Activated naive CD4-positive, alpha-beta T cell treated with anti-CD3 and anti-CD28 coated beads, Interleukin-2, amount 10 ng/mL, durations not matched to agents 7 days and 5 days (primary cell): Measurements from ENCODE around the gene RHOB.
"Not testable (repeated sequence)": the region's sequence is repeated elsewhere in the genome, so short reads cannot be mapped to it uniquely, and the experiment has no call there.

ENCODE experiments used
- CTCF ChIA-PET: fragments of 350-600 bp; sonication (Branson Sonifier 250); formaldehyde crosslinking; loops from one replicate; lab custom pipeline; 2021; ENCODE audit warnings: antibody characterized with exemption; lab: Charles Lee
- DNase-seq: peaks from one replicate; pipeline ENCODE4 v3.0.0-alpha.2; 2020
- H3K27ac Mint-ChIP-seq: one replicate; pipeline ENCODE4 v1.8.0; 2021; ENCODE audit warnings: mild to moderate bottlenecking, moderate library complexity, mixed read lengths
- H3K27me3 Mint-ChIP-seq: one replicate; pipeline ENCODE4 v1.8.0; 2021; ENCODE audit warnings: mild to moderate bottlenecking, mixed read lengths
- H3K36me3 Mint-ChIP-seq: one replicate; pipeline ENCODE4 v1.8.0; 2021; ENCODE audit warnings: mixed read lengths
- H3K4me1 Mint-ChIP-seq: one replicate; pipeline ENCODE4 v1.8.0; 2021; ENCODE audit warnings: mixed read lengths
- H3K4me3 Mint-ChIP-seq: one replicate; pipeline ENCODE4 v1.8.0; 2021; ENCODE audit warnings: mild to moderate bottlenecking, moderate library complexity, mixed read lengths
- H3K9me3 Mint-ChIP-seq: one replicate; pipeline ENCODE4 v1.8.0; 2021; ENCODE audit warnings: mixed read lengths

The RHOB gene

GRCh38 chr2:20434588-20435294 is 12.1 kb upstream of the RHOB start:
- CTCF ChIA-PET, result interaction anchor here (1.3 to 4.5 kb wide), 2 partner anchors 24 to 209 kb away, joined by 3 to 16 read pairs; no protein-coding TSS in a partner anchor
- no peak overlapping the region for H3K27ac Mint-ChIP-seq
- no peaks in the 10 kb centered on the region for H3K36me3 Mint-ChIP-seq
- no peak for DNase-seq
- H3K4me1 Mint-ChIP-seq, result no peaks in the 10 kb centered on the region
- H3K9me3 Mint-ChIP-seq, result no peaks in the 10 kb centered on the region
- no peak overlapping the region for H3K4me3 Mint-ChIP-seq
- peaks cover 47% of the 10 kb centered on the region for H3K27me3 Mint-ChIP-seq

- H3K4me3 Mint-ChIP-seq, H3K9me3 Mint-ChIP-seq, H3K36me3 Mint-ChIP-seq, DNase-seq, H3K27ac Mint-ChIP-seq, H3K4me1 Mint-ChIP-seq: not testable (repeated sequence)
- H3K27me3 Mint-ChIP-seq, result peaks cover 53% of the 10 kb centered on the region
- CTCF ChIA-PET, result interaction anchor here (1.3 to 4.5 kb wide), 2 partner anchors 24 to 208 kb away, joined by 3 to 16 read pairs; no protein-coding TSS in a partner anchor
Observed at GRCh38 chr2:20435456-20435855, 11.4 kb upstream of the RHOB start.

GRCh38 chr2:20436716-20437470 is 10.0 kb upstream of the RHOB start:
- no peak for DNase-seq

GRCh38 chr2:20438334-20439192 is 8.3 kb upstream of the RHOB start:
- H3K27ac Mint-ChIP-seq, result no peak overlapping the region
- H3K27me3 Mint-ChIP-seq, result peaks cover 54% of the 10 kb centered on the region
- no peak overlapping the region for H3K4me3 Mint-ChIP-seq
- H3K36me3 Mint-ChIP-seq, result no peaks in the 10 kb centered on the region
- H3K9me3 Mint-ChIP-seq, result no peaks in the 10 kb centered on the region
- CTCF ChIA-PET, result interaction anchor here (0.6 to 6.1 kb wide), 4 partner anchors 19 to 204 kb away, joined by 3 to 65 read pairs (median 14); no protein-coding TSS in a partner anchor
- no peak for DNase-seq
- H3K4me1 Mint-ChIP-seq, result no peaks in the 10 kb centered on the region

More at GRCh38 chr2:20436716-20437470, 10.0 kb upstream of the RHOB start:
- H3K4me3 Mint-ChIP-seq, result no peak overlapping the region
- no peaks in the 10 kb centered on the region for H3K36me3 Mint-ChIP-seq
- peaks cover 56% of the 10 kb centered on the region for H3K27me3 Mint-ChIP-seq
- CTCF ChIA-PET, result interaction anchor here (0.8 to 6.1 kb wide), 5 partner anchors 14 to 224 kb away, joined by 4 to 65 read pairs (median 5); no protein-coding TSS in a partner anchor
- H3K27ac Mint-ChIP-seq, result no peak overlapping the region
- no peaks in the 10 kb centered on the region for H3K4me1 Mint-ChIP-seq
- H3K9me3 Mint-ChIP-seq, result no peaks in the 10 kb centered on the region

- H3K9me3 Mint-ChIP-seq, result no peaks in the 10 kb centered on the region
- DNase-seq, result no peak
Observed at GRCh38 chr2:20439193-20439475, 7.7 kb upstream of the RHOB start.

GRCh38 chr2:20439503-20439902 is 7.4 kb upstream of the RHOB start:
- CTCF ChIA-PET, result interaction anchor here (0.6 to 6.1 kb wide), 6 partner anchors 15 to 223 kb away, joined by 3 to 65 read pairs (median 4); no protein-coding TSS in a partner anchor
- Mint-ChIP-seq H3K27ac (no peak overlapping the region), H3K27me3 (peaks cover 60% of the 10 kb centered on the region), H3K36me3 (no peaks in the 10 kb centered on the region), H3K4me1 (no peaks in the 10 kb centered on the region), H3K9me3 (no peaks in the 10 kb centered on the region), H3K4me3 (no peak overlapping the region)
- DNase-seq, result no peak

More at GRCh38 chr2:20439193-20439475, 7.7 kb upstream of the RHOB start:
- CTCF ChIA-PET, result interaction anchor here (0.6 to 6.1 kb wide), 5 partner anchors 15 to 203 kb away, joined by 3 to 65 read pairs (median 5); no protein-coding TSS in a partner anchor
- Mint-ChIP-seq H3K27me3 (peaks cover 59% of the 10 kb centered on the region), H3K4me3 (no peak overlapping the region), H3K4me1 (no peaks in the 10 kb centered on the region), H3K27ac (no peak overlapping the region), H3K36me3 (no peaks in the 10 kb centered on the region)

DNA sequence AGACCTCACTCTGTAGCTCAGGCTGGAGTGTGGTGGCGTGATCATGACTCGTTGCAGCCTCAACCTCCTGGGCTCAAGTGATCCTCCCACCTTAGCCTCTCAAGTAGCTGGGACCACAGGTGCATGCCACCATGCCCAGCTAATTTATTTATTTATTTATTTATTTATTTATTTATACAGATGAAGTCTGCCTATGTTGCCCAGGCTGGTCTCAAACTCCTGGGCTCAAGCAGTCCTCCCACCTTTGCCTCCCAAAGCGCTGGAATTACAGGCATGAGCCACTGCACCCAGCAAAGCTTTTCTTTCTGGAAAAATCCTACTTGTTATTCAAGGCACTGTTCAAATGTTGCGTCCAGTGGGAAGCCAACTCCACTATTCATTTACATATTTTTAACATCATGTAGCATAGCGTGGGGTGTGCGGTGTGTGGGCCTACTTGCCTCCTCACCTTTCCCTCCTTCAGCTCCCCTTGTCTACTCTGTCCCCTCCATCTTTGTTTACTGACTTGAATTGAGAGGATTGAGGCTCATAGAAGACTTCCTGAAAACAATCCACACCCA is 6.8 kb upstream of the RHOB start:
- Mint-ChIP-seq H3K4me3 (no peak overlapping the region), H3K27ac (no peak overlapping the region), H3K9me3 (no peaks in the 10 kb centered on the region), H3K27me3 (peaks cover 66% of the 10 kb centered on the region), H3K36me3 (no peaks in the 10 kb centered on the region), H3K4me1 (no peaks in the 10 kb centered on the region)
- CTCF ChIA-PET, result interaction anchor here (0.6 to 6.1 kb wide), 9 partner anchors 9 to 223 kb away, joined by 3 to 65 read pairs (median 5); no protein-coding TSS in a partner anchor
- no peak for DNase-seq

DNA sequence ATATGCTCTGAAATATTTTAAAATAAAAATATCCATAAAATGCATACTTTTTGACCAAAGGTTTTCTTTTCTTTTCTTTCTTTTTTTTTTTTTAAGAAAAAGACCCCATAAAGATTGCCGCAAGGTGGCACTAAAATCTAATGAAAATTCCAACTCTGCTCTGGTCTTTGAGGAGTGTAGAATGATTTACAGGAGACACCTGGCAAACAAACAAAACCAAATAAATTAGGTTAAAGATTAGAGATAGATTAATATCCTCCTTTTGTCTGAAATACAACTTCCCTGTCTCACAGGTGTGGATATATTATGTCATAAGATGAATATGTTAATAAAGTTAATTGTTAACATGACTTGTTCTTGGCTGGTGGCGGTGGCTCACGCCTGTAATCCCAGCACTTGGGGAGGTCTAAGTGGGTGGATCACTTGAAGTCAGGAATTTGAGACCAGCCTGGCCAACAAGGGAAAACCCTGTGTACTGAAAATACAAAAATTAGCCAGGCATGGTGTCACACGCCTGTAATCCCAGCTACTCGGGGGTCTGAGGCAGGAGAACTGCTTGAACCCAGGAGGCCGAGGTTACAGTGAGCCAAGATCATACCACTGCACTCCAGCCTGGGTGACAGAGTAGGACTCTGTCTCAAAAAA is 3.5 kb upstream of the RHOB start:
- DNase-seq, result no peak
- H3K27ac Mint-ChIP-seq, result no peak overlapping the region

DNA sequence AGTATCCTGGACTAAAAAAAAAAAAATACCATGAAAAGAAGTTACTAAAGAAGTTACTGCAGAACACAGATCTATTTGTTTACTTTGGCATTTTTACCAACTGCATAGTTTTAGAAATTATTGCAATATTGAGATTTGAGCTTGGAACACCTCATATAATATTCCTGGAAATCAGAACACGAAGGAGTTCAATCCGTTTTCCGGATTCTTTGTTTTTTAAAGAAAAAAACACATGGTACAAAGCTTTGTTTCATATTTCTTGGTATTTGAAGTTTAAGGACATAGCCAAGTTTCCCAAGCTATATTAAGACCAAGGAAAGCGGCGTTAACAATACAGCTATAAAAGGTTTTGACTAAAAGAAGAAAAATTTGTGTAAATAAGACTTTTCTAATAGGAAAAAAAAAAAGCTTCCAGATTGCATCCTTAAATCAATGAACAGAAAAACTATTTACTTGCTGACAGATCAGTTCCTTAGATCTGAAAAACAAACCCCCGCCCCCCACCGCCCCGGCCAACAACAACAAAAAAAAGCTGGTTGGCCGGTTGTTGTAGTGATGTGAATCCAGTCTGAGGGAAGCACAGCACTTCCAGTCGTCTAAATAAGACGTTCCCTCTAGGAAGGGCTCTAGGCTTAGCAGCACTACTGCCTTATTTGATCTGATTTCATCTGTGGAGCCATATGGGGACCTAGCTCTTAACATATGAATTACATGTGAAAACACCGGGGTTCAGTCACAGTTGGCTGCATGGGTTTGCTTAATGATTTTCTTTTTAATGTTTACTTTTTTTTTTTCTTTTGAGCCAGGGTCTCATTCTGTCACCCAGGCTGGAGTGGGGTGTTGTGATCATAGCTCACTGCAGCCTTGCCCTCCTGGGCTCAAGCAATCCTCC is 2.5 kb upstream of the RHOB start:
- no peaks in the 10 kb centered on the region for H3K36me3 Mint-ChIP-seq
- no peaks in the 10 kb centered on the region for H3K9me3 Mint-ChIP-seq
- H3K27ac Mint-ChIP-seq, result no peak overlapping the region
- H3K4me1 Mint-ChIP-seq, result peaks cover 4% of the 10 kb centered on the region
- no peak for DNase-seq
- H3K4me3 Mint-ChIP-seq, result no peak overlapping the region
- peaks cover 71% of the 10 kb centered on the region for H3K27me3 Mint-ChIP-seq
- CTCF ChIA-PET, result interaction anchor here (0.7 to 5.5 kb wide), 16 partner anchors 14 to 217 kb away, joined by 3 to 53 read pairs (median 4); partner anchors contain the start of gene HS1BP3

More for the DNA sequence above, 3.5 kb upstream of the RHOB start:
- Mint-ChIP-seq H3K36me3 (no peaks in the 10 kb centered on the region), H3K4me1 (peaks cover 4% of the 10 kb centered on the region), H3K4me3 (no peak overlapping the region), H3K9me3 (no peaks in the 10 kb centered on the region), H3K27me3 (peaks cover 77% of the 10 kb centered on the region)
- CTCF ChIA-PET, result interaction anchor here (0.7 to 5.5 kb wide), 12 partner anchors 15 to 217 kb away, joined by 3 to 53 read pairs (median 5); partner anchors contain the start of gene HS1BP3

GRCh38 chr2:20444993-20445910 is 1.6 kb upstream of the RHOB start:
- CTCF ChIA-PET, result interaction anchor here (0.8 to 5.5 kb wide), 8 partner anchors 34 to 216 kb away, joined by 3 to 53 read pairs (median 6); no protein-coding TSS in a partner anchor
- no peaks in the 10 kb centered on the region for H3K9me3 Mint-ChIP-seq
- H3K27ac Mint-ChIP-seq, result no peak overlapping the region
- DNase-seq, result no peak
- H3K4me1 Mint-ChIP-seq, result peaks cover 6% of the 10 kb centered on the region
- H3K4me3 Mint-ChIP-seq, result no peak overlapping the region
- H3K27me3 Mint-ChIP-seq, result peaks cover 70% of the 10 kb centered on the region
- H3K36me3 Mint-ChIP-seq, result no peaks in the 10 kb centered on the region

GRCh38 chr2:20446255-20446916 is 488 bp upstream of the RHOB start:
- CTCF ChIA-PET, result interaction anchor here (0.6 to 5.5 kb wide), 12 partner anchors 11 to 215 kb away, joined by 3 to 53 read pairs (median 4); partner anchors contain the start of gene HS1BP3
- H3K9me3 Mint-ChIP-seq, result no peaks in the 10 kb centered on the region
- H3K4me3 Mint-ChIP-seq, result peak overlapping the region; percentile 73
- peaks cover 72% of the 10 kb centered on the region for H3K27me3 Mint-ChIP-seq
- H3K4me1 Mint-ChIP-seq, result peaks cover 6% of the 10 kb centered on the region
- no peak for DNase-seq
- no peak overlapping the region for H3K27ac Mint-ChIP-seq
- H3K36me3 Mint-ChIP-seq, result no peaks in the 10 kb centered on the region
